Measurements from ENCODE around the gene TRA2A. TPM values are rescaled to one million over a fixed set of nuclear protein-coding genes. Genes with fewer than 3 reads are reported as not detected.
A peak's percentile ranks its signal among the peaks of the same experiment; 100 is the strongest.

The TRA2A gene
- total RNA-seq, 1 donor: 45.8 TPM

DNA sequence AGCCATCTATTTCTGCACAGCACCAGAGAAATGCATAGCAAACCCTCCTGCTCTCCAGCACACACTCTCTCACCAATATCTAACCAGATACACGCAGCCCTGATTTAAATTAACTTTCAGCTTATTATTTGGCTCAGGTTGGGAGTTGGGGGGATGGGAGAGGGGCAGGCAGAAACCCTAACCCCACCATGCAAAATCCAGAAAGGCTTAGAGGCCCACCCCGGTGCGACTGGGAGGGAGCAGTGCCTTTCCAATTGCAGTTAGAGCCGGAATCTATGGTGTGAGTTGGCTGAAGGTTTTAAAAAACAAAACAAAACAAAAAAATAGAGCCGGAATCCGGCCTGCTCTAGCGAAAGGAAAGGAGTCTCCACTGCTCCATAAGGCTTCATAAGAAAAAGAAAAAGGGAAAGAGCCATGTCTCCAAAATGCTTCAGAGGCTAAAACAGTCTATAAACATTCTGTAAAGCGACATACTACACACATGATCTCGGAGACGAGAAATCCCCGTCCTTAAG, 64.4 kb downstream of the TRA2A start:
- TF ChIP-seq CTCF (IDR thresholded peaks at IDR 0.05; ENCODE audit: insufficient read depth, low read depth, low read length): no peak
- DNase-seq (ENCODE audit: low read depth): no peak
- H3K4me3 ChIP-seq (ENCODE audit: low read depth, low read length): peak overlapping the region; percentile 81

- H3K4me3 ChIP-seq (ENCODE audit: low read depth, low read length): no peak overlapping the region
- DNase-seq (ENCODE audit: low read depth): peak; percentile 58
- peak; percentile 31 for TF ChIP-seq CTCF (IDR thresholded peaks at IDR 0.05; ENCODE audit: insufficient read depth, low read depth, low read length)
These were observed 68.9 kb downstream of the TRA2A start for GRCh38 chr7:23462846-23463245.

DNA sequence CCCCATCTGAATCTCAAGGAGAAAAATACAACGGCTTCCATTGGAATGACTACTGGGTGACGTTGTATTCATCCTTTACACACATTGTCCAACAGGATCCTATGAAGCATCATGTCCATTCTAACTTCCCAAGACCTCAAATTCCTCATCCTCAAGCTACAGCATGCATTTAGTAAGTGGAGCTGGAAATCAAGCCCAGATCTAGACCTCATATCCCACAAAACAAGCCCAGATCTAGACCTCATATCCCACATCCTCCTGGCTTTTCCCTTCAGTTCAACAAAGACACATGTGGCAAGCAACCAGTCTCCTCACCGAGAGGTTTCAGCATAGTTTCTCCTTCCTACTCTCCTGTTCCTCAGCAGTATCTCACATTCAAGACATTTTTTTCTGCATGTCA, 73.7 kb downstream of the TRA2A start:
- H3K4me3 ChIP-seq (ENCODE audit: low read depth, low read length): no peak overlapping the region
- DNase-seq (ENCODE audit: low read depth): no peak
- no peak for TF ChIP-seq CTCF (IDR thresholded peaks at IDR 0.05; ENCODE audit: insufficient read depth, low read depth, low read length)

DNA sequence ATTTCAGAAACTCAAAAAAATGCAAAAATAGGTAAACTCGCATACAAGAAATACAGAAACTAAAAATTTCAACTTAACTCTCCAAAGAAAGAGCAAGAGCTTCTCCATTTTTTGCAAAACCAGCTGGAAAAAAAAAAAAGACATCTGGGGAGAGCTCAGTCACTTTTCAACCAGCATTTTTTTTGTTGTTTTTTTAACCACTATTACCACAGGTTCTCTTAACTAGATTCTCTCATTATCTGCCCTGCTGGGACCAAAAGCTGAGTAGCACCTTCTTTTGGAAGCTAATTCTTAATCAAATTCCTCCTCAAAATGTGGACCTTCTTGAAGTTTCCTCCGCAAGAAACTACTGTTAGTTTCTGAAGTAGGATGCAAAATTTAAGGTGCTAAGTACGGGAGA, 75.7 kb downstream of the TRA2A start:
- DNase-seq (ENCODE audit: low read depth): no peak
- H3K4me3 ChIP-seq (ENCODE audit: low read depth, low read length): peak overlapping the region; percentile 37
- no peak for TF ChIP-seq CTCF (IDR thresholded peaks at IDR 0.05; ENCODE audit: insufficient read depth, low read depth, low read length)

- H3K4me3 ChIP-seq (ENCODE audit: low read depth, low read length): peak overlapping the region; percentile 39
- TF ChIP-seq CTCF (IDR thresholded peaks at IDR 0.05; ENCODE audit: insufficient read depth, low read depth, low read length): no peak
- DNase-seq (ENCODE audit: low read depth): no peak
These were observed 76.8 kb downstream of the TRA2A start for GRCh38 chr7:23454881-23455526.

Small RNA genes lying within 50 kb of the gene (small RNA-seq; reads per million reads assigned to genes)
- not detected for gene AC079780.1
- gene RF00019: not detected

Other genes with a start within 250 kb of the TRA2A start
- 60.0 and 62.8 TPM in 2 replicates for gene MALSU1, start 232.6 kb downstream of the TRA2A start, total RNA-seq
- 9.1 and 12.2 TPM in 2 replicates for gene IGF2BP3, start 61.5 kb downstream of the TRA2A start, total RNA-seq
- gene CCDC126, start 65.4 kb upstream of the TRA2A start, total RNA-seq: 14.5 and 15.5 TPM in 2 replicates
- gene FAM221A, start 148.2 kb upstream of the TRA2A start, total RNA-seq: 0.43 and 0.64 TPM in 2 replicates
- not detected in 2 replicates for gene STK31, start 178.2 kb upstream of the TRA2A start, total RNA-seq